B cell (primary cell): ENCODE measurements around the gene RMI2. TPM values are rescaled to one million over a fixed set of nuclear protein-coding genes. Genes with fewer than 3 reads are reported as not detected.

ENCODE experiments used
- ATAC-seq: fragments of 200-7000 bp; cut with Tn5 transposase; one replicate; pipeline ENCODE4 v1.10.0; 2021; ENCODE audit warnings: low read depth, mild to moderate bottlenecking, moderate number of reproducible peaks, moderate library complexity
- CTCF ChIA-PET: fragments of 350-600 bp; sonication (Branson Sonifier 250); formaldehyde crosslinking; loops from one replicate; lab custom pipeline; 2021; ENCODE audit warnings: antibody characterized with exemption, inconsistent platforms; lab: Charles Lee
- POLR2A ChIA-PET: fragments of 350-600 bp; sonication (Branson Sonifier 250); formaldehyde crosslinking; loops from one replicate; lab custom pipeline; 2021; ENCODE audit warnings: antibody characterized with exemption; lab: Charles Lee
- DNase-seq: peaks from one replicate; pipeline ENCODE4 v3.0.0; 2013
- H2AFZ ChIP-seq: 2 replicates; pipeline ENCODE4 v1.6.1; 2012; ENCODE audit warnings: mild to moderate bottlenecking, low read depth, low read length; ENCODE audit not compliant: insufficient read depth, poor library complexity, severe bottlenecking
- H3K27ac ChIP-seq, 2 donors: 1 replicate in 1 of 2; 2 replicates in 1 of 2; pipeline ENCODE4 v1.5.1; 2012 to 2013; ENCODE audit warnings: low read length in 2 of 2, mild to moderate bottlenecking in 2 of 2, moderate library complexity in 1 of 2
- H3K27me3 ChIP-seq, 4 experiments: fragments of 200-600 bp in 1 of 4; sonication (generic) in 1 of 4; replicated peaks in 1 of 4; 1 replicate in 2 of 4; 2 replicates in 2 of 4; pipeline versions ENCODE4 v1.6.1 to v1.7.0; 2013 to 2016; ENCODE audit warnings: low read length in 3 of 4, mild to moderate bottlenecking in 2 of 4, mixed read lengths in 1 of 4, moderate library complexity in 1 of 4; ENCODE audit not compliant: insufficient read depth in 4 of 4, control insufficient read depth in 3 of 4; ENCODE audit errors: control extremely low read depth in 1 of 4
- H3K36me3 ChIP-seq, 2 experiments: replicated peaks in 1 of 2; 1 replicate in 1 of 2; 2 replicates in 1 of 2; pipeline versions ENCODE4 v1.6.1 to v1.7.1; 2013; ENCODE audit warnings: low read length in 1 of 2; ENCODE audit not compliant: insufficient read depth in 2 of 2, control insufficient read depth in 1 of 2; ENCODE audit errors: control extremely low read depth in 1 of 2, extremely low read depth in 1 of 2
- H3K4me1 ChIP-seq, 2 donors: fragments of 200-600 bp in 1 of 2; sonication (generic) in 1 of 2; 1 replicate in 1 of 2; 2 replicates in 1 of 2; pipeline versions ENCODE4 v1.5.1 to v1.6.1; 2013 to 2017; ENCODE audit warnings: low read length in 2 of 2; ENCODE audit not compliant: control insufficient read depth in 2 of 2, insufficient read depth in 2 of 2
- H3K4me2 ChIP-seq: replicated peaks from 2 replicates; pipeline ENCODE3; 2012; ENCODE audit warnings: mild to moderate bottlenecking, low read depth, low read length; ENCODE audit not compliant: poor library complexity, severe bottlenecking
- H3K4me3 ChIP-seq, 5 experiments: fragments of 200-600 bp in 1 of 5; sonication (generic) in 1 of 5; 1 replicate in 3 of 5; 2 replicates in 2 of 5; pipeline versions ENCODE4 v1.5.1 to v1.7.0; 2011 to 2016; ENCODE audit warnings: low read length in 4 of 5, mild to moderate bottlenecking in 4 of 5, low read depth in 2 of 5, control low read depth in 1 of 5, moderate library complexity in 1 of 5; ENCODE audit not compliant: insufficient read depth in 1 of 5; ENCODE audit errors: control extremely low read depth in 1 of 5, extremely low read depth in 1 of 5
- H3K79me2 ChIP-seq: fragments of 200-600 bp; sonication (generic); one replicate; pipeline ENCODE4 v1.6.0; 2016; ENCODE audit warnings: low read length; ENCODE audit not compliant: control insufficient read depth, insufficient read depth
- H3K9ac ChIP-seq: fragments of 200-600 bp; sonication (generic); 2 replicates; pipeline ENCODE4 v1.6.1; 2017; ENCODE audit warnings: mild to moderate bottlenecking, low read length, moderate library complexity
- H3K9me3 ChIP-seq, 3 donors: one replicate each; pipeline versions ENCODE4 v1.6.1 to v1.7.1; 2013; ENCODE audit warnings: low read length in 2 of 3; ENCODE audit not compliant: control insufficient read depth in 2 of 3, insufficient read depth in 1 of 3; ENCODE audit errors: control extremely low read depth in 1 of 3
- H4K20me1 ChIP-seq: 2 replicates; pipeline ENCODE4 v1.6.0; 2012; ENCODE audit warnings: mild to moderate bottlenecking, low read length; ENCODE audit not compliant: insufficient read depth, control insufficient read depth, poor library complexity, severe bottlenecking
- H3K27ac Mint-ChIP-seq: one replicate; pipeline ENCODE4 v1.8.0; 2021; ENCODE audit warnings: mixed read lengths
- H3K27me3 Mint-ChIP-seq: one replicate; pipeline ENCODE4 v1.8.0; 2021; ENCODE audit warnings: mixed read lengths
- H3K4me1 Mint-ChIP-seq: one replicate; pipeline ENCODE4 v1.8.0; 2021; ENCODE audit warnings: mixed read lengths
- H3K4me3 Mint-ChIP-seq: one replicate; pipeline ENCODE4 v1.8.0; 2021; ENCODE audit warnings: mixed read lengths
- H3K9me3 Mint-ChIP-seq: one replicate; pipeline ENCODE4 v1.8.0; 2022; ENCODE audit warnings: mixed read lengths; ENCODE audit not compliant: insufficient read depth
- CTCF ChIP-seq: fragments of 200-600 bp; IDR thresholded peaks from one replicate; pipeline ENCODE4 v1.8.0; 2022; ENCODE audit warnings: antibody characterized with exemption, mild to moderate bottlenecking
- EZH2 ChIP-seq: IDR thresholded peaks from 2 replicates; pipeline ENCODE4 v1.6.1; 2012; ENCODE audit warnings: borderline replicate concordance, low read depth, mild to moderate bottlenecking, moderate library complexity, low read length; ENCODE audit not compliant: insufficient read depth, poor library complexity, severe bottlenecking
- WGBS: methylation state at CpG from one replicate; pipeline ENCODE4 v1.1.5; 2013; ENCODE audit warnings: missing lambda C conversion rate; ENCODE audit not compliant: insufficient coverage; 5-methylcytosine and 5-hydroxymethylcytosine counted together
- intact Hi-C: fragments of 100-400 bp; cut with micrococcal nuclease; formaldehyde crosslinking; loops from one replicate; pipeline ENCODE4 v1.10.0; 2022
- polyA plus RNA-seq: library from polyadenylated mRNA; depleted of rRNA; stranded (reverse); fragments of >200 nt; gene quantifications from 2 replicates; pipeline ENCODE4 v1.2.3, GENCODE V29; 2012
- total RNA-seq, 2 donors: library from RNA; stranded (reverse); fragments of 120-200 nt in 1 of 2; gene quantifications; 1 replicate in 1 of 2; 2 replicates in 1 of 2; pipeline versions ENCODE4 v1.2.3 to v1.2.4, GENCODE V29; 2013 to 2022

RMI2 gene
- total and polyA plus RNA-seq, 2 donors (not counting 1 experiment from before 2014, with no cell fraction given): 2.3 to 27.0 TPM

- no peaks in the 10 kb centered on the region for H3K9me3 Mint-ChIP-seq
- H3K36me3 ChIP-seq: no peaks in the 10 kb centered on the region
- ChIA-PET POLR2A (interaction anchor here (0.5 to 0.7 kb wide), 2 partner anchors 274 to 523 kb away, joined by 3 read pairs; no protein-coding TSS in a partner anchor), CTCF (interaction anchor here (0.5 to 1.2 kb wide), 5 partner anchors 16 to 580 kb away, joined by 3 to 4 read pairs (median 3); no protein-coding TSS in a partner anchor)
- ATAC-seq: no peak
- 92% methylated on average over 24 of the region's 27 CpGs for WGBS
- H3K4me2 ChIP-seq: no peak overlapping the region
- peaks cover 0 to 5% of the 10 kb centered on the region in 2 donors for H3K4me1 ChIP-seq
- H3K4me1 Mint-ChIP-seq: no peaks in the 10 kb centered on the region
- H4K20me1 ChIP-seq: no peaks in the 10 kb centered on the region
- no peak for DNase-seq
- no peak for TF ChIP-seq EZH2
- H3K27ac Mint-ChIP-seq: no peak overlapping the region
- intact Hi-C loops: no loop called here
- H3K79me2 ChIP-seq: no peaks in the 10 kb centered on the region
- peaks cover 5% of the 10 kb centered on the region for H3K27me3 Mint-ChIP-seq
- no peak overlapping the region for H2AFZ ChIP-seq
- H3K4me3 ChIP-seq: no peak overlapping the region
- H3K9ac ChIP-seq: no peak overlapping the region
- no peaks in the 10 kb centered on the region for H3K9me3 ChIP-seq
- no peak overlapping the region for H3K4me3 Mint-ChIP-seq
- no peak overlapping the region for H3K27ac ChIP-seq
- H3K27me3 ChIP-seq: peaks cover 0 to 14% (median 2%) of the 10 kb centered on the region in 4 experiments
Measured at GRCh38 chr16:11389631-11390565, 44.6 kb downstream of the RMI2 start.

GRCh38 chr16:11390573-11391495, 45.6 kb downstream of the RMI2 start:
- Histone ChIP-seq H2AFZ (no peak overlapping the region), H4K20me1 (no peaks in the 10 kb centered on the region), H3K4me2 (no peak overlapping the region), H3K4me1 (peaks cover 0 to 5% of the 10 kb centered on the region in 2 donors), H3K79me2 (no peaks in the 10 kb centered on the region), H3K9me3 (no peaks in the 10 kb centered on the region), H3K27me3 (peaks cover 0 to 16% (median 2%) of the 10 kb centered on the region in 4 experiments), H3K9ac (no peak overlapping the region), H3K4me3 (no peak overlapping the region), H3K36me3 (no peaks in the 10 kb centered on the region), H3K27ac (no peak overlapping the region)
- ATAC-seq (no peak), DNase-seq (no peak)
- Mint-ChIP-seq H3K27ac (no peak overlapping the region), H3K4me3 (no peak overlapping the region), H3K9me3 (no peaks in the 10 kb centered on the region), H3K4me1 (peaks cover under 1% of the 10 kb centered on the region), H3K27me3 (peaks cover 5% of the 10 kb centered on the region)
- WGBS: 90% methylated on average over 15 of the region's 15 CpGs
- no peak for TF ChIP-seq CTCF
- no peak for TF ChIP-seq EZH2
- intact Hi-C loops: no loop called here
- POLR2A ChIA-PET: interaction anchor here (0.5 to 0.7 kb wide), 2 partner anchors 75 to 79 kb away, joined by 3 to 5 read pairs; no protein-coding TSS in a partner anchor
- CTCF ChIA-PET: interaction anchor here (1.5 to 1.9 kb wide), 2 partner anchors 20 to 136 kb away, joined by 3 to 5 read pairs; partner anchors contain the start of gene SOCS1
